ENCODE measurements around the gene WNT5A.

The WNT5A gene

DNA sequence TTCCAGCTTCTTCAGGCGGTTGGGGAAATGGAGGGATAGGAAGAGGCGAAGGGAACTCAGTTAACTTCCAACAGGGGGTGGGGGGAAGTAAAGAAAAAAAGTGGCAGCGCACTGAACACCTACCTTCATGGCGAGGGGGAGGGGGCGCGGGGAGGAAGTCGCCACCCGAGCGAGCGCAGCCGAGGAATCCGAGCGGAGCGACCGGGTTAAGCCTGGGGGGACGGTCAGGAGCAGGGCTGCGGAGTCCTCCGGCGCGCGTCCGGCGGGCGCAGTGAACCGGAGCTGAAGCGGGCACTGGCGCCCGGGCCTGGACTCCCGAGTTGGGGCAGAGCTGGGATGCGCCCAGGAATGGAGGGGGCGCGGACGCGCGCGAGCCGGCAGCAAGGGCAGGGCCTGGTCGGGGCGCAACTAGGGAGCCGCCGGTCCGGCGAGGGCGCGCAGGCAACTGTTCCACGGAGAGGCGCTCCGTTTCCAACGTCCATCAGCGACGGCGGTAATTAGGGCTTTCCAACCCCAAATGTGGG is at the start of gene WNT5A:
TSS of gene WNT5A (minus strand) at position 450 of the 524 bp plus-strand sequence. CDS start at position 129, 321 bp downstream.
- DNase-seq (ENCODE audit: low read depth, low spot score) = no peak

- DNase-seq (ENCODE audit: low read depth, low spot score) = no peak
These were observed 47.8 kb upstream of the WNT5A start for GRCh38 chr3:55534876-55535275.

DNA sequence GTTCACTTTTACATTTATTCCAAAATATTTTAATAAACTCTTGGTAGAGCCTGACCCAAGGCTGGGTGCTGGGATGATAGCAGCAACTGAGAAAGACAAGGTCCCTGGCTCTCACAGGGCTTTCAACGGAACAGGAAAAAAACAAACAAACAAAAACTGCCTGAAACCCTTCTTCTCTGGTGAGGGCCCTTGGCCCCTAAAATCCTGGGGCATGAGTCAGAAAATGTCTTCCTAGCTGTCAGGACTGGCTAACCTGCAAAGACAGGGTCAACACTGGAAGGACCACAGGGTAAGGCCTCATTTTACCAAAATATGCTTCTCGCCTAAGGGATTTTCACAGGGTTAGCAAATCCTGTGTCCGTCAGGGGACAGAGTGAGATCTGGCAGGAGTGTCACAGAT is 45.7 kb upstream of the WNT5A start:
- no peak for DNase-seq (ENCODE audit: low read depth, low spot score)

DNA sequence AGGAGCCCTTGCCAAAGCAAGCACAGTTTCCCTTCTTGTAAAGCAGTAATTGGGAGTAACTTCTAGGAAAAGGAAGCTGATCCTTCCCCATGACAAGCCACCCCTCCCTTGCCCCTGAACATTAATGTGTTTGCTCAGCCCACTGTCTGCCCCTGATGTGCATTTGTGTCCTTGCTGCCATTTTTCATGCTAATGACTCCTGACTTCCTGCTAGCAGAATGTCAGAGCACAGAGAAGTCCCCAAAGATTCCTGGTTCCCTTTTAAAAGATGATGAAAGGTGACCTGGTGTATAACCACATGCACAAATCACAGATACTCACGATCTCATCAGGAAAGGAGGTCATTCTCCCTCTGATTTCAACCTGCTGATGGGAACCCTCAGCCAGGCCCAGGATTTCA is 44.2 kb upstream of the WNT5A start:
- no peak for DNase-seq (ENCODE audit: low read depth, low spot score)

- DNase-seq (ENCODE audit: low read depth, low spot score) = no peak
These were observed 40.3 kb upstream of the WNT5A start for GRCh38 chr3:55527361-55527760.

GRCh38 chr3:55526332-55527030 is 39.4 kb upstream of the WNT5A start:
- DNase-seq (ENCODE audit: low read depth, low spot score) = no peak

DNA sequence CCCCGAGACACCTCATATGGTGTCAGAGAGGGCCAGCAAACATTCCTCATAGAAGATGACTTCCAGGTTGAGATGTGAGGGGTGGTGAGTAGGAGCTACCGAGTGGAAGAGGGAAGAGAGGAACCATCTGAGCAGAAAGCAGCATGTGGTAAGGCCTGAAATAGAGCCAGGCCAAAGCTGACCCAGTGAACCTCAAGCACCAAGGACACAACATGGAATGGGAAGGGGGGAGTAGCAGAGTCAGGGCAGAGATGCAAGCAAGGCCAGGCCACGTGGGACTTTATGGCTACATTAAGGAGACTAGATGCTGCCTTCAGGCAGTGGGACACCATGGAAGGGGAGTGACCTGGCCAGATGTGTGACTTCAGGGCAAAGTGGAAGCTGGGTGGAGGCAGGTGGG is 38.3 kb upstream of the WNT5A start:
- no peak for DNase-seq (ENCODE audit: low read depth, low spot score)

DNA sequence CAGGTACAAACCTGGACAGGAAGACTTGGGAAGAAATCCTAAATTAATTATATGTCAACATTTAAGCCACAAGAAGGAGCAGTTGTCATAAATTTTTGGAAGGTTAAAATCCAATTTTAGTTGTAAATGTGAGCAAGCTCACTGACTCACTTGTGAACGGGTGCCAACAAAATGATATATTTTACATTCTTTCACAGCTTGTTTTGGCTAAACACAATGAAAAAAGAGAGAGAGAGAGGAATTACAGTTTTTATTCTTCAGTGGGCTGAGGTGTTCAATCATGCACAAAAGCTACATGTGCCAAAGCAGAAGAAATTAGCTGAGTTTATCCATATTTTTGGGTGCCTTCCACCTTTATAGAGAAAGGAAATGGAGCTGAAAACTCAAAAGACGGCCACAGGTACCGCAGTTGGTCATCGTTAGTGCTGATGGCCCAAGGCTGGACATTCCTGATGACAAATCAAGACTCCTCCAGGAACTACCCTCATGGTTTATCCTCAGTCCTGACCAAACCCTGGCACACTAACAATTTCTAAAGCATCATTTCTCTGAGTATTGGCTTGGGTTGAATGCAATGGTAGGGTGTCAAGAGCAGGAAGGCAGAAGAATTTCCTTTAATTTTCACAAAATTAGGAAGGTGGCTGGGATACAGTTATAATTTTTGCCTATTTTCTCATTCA is 37.6 kb upstream of the WNT5A start:
- no peak for DNase-seq (ENCODE audit: low read depth, low spot score)

GRCh38 chr3:55523471-55523870 is 36.4 kb upstream of the WNT5A start:
- no peak for DNase-seq (ENCODE audit: low read depth, low spot score)

GRCh38 chr3:55521738-55522421 is 34.8 kb upstream of the WNT5A start:
- no peak for DNase-seq (ENCODE audit: low read depth, low spot score)

DNA sequence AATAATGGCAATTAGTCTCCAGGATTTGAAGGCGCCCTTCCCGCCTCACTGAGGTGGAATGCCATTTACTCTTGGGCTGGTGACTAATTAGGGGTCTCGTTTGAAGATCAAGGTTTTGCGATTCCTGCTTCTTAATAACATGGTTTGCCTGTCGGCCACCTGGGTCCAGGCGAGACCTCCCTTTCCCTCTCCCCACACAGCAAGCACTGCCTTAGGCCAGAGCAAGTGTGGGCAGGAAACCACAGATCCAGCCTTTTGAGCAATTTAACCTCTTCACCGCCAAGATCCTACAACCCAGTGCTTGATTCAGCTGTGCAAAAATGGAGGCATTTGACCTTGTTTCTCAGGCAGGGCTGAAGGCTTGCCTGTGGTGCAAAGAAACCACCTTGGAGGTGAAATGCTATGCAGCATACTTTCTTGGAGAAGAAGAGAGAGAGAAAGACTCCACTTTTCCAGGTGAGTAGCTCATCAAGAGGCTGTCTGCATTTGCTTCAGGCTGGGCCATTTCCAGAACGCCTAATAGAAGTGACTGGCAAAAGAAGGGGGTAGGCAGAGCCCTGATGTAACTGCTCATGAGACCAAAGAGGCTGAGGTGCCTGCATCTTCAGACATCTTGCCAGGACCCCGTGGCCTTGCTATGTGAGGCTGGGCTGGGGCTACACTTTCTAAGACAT is 34.1 kb upstream of the WNT5A start:
- DNase-seq (ENCODE audit: low read depth, low spot score) = no peak

DNA sequence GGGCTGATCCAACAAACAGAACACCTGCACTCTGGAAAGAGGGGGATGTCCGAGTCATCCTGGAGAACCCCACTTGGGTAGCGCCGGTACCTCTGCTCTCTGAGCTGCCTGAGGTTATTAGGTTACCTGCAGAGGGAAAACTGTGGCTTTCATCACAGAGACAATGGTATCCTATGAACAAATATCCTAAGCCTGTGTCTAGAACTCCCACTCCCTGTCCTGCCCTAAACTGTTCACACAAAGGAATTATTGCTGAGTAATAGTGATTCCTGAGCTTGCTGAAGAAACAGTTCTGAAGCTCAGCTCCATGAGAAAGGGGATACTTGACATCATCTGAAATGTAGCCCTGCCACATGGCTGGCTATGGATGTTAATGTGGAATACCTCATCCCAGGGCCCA is 31.9 kb upstream of the WNT5A start:
- DNase-seq (ENCODE audit: low read depth, low spot score) = no peak

DNA sequence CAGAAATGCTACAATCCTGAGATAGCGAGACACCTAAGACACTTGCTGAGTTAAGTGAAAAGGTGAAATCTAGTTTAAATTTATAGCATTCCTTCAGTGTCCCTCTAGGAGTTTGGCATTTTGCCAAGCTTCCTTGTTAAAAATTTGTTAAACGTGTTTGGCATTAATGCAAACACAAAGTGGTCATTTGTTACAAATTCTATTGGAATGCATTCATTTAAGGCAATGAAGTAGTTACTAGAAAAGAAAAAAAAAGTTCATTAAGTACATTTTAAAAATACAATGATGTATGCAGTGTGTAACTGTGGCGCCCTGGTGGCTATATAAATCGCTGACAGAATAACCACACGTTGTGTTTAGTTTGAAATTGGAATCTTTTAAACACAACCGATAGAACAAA is 31.3 kb upstream of the WNT5A start:
- no peak for DNase-seq (ENCODE audit: low read depth, low spot score)

DNA sequence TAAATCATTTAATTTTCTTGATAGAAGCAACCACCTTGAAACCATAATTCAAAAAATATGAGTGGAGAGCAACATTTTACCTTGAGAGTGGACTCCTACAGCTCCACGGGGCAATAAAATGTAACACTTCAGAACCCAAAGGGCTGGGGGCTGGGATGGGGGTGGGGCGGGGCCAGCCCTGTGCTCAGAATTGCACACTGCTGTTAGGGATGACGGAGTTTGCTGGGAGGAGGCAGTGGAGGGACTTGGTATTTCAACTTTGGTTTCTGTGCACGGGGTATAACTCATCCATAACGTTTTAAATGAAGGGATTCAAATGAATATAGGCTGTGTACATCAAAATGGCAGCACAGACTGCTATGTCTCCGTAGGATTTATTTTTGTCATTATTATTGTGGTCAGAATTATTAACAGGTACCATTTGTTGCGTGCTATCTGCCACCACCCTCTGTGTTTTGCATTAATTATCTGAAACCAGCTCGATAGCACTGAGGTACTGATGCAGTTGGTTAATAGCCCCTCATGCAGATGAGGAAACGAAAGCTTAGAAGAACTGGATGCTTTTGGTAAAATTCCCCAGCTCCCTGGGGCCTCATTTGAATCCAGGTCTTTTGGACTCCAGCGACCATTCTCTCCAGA is 29.4 kb upstream of the WNT5A start:
- DNase-seq (ENCODE audit: low read depth, low spot score) = no peak

DNA sequence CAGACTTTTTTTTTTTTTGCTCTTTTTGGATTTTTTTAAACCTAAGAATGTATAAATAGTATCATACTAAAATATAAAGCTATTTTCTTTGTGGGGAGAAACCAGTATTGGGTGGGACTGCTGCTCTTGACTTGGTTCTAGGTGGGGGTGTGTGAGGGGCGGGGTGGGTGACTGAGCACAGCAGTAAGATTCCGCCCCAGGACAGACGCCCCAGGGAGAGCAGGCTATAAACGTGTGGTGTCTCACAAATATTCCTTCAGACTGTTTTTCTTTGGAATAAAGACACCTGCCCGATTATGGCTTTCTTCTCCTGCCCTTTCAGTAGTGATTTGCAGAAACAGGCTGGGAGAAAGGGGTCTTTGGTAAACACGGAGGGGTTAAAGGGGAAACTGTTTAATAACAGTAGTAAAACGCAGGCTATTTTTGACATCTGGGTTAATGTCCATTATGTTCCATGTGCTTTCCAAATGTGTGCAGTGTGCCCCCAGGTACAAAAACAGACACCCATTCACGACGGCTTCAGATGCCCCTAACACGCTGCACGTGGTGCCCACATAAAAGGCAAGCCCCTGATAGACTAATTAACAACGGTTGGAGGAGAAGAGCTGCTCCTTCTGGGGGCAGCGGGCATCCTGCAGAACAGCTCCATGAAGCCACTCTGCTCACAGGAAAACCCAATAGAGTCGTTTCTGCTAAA is 28.6 kb upstream of the WNT5A start:
- DNase-seq (ENCODE audit: low read depth, low spot score) = no peak

- DNase-seq (ENCODE audit: low read depth, low spot score) = no peak
These were observed 27.9 kb upstream of the WNT5A start for GRCh38 chr3:55514962-55515361.

- DNase-seq (ENCODE audit: low read depth, low spot score) = no peak
These were observed 25.7 kb upstream of the WNT5A start for GRCh38 chr3:55512571-55513343.

GRCh38 chr3:55511895-55512570 is 24.9 kb upstream of the WNT5A start:
- DNase-seq (ENCODE audit: low read depth, low spot score) = no peak

GRCh38 chr3:55508335-55508734 is 21.2 kb upstream of the WNT5A start:
- no peak for DNase-seq (ENCODE audit: low read depth, low spot score)

DNA sequence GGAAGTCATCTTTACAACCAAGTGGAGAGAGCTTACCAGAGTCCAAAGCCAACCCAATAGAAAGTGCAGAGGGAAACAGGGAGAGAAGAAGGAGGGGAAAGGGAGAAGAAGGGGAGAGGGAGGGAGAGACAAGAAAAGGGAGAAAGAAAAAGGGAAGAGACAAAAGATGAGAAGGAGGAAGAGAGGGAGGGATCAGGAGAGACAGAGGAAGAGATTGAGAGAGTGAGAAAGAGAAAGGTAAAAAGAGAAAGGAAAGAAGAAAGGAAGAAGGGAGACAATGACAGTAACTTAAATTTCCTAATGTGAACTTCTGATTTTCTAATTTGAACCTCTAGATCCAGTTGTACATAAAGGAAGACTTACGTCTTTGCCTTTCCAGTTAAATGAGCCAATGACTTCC is 20.7 kb upstream of the WNT5A start:
- DNase-seq (ENCODE audit: low read depth, low spot score) = no peak
